ENCODE data around the gene ERN2.
"Not testable (repeated sequence)": the region's sequence is repeated elsewhere in the genome, so short reads cannot be mapped to it uniquely, and the experiment has no call there.

Gene ERN2

DNA sequence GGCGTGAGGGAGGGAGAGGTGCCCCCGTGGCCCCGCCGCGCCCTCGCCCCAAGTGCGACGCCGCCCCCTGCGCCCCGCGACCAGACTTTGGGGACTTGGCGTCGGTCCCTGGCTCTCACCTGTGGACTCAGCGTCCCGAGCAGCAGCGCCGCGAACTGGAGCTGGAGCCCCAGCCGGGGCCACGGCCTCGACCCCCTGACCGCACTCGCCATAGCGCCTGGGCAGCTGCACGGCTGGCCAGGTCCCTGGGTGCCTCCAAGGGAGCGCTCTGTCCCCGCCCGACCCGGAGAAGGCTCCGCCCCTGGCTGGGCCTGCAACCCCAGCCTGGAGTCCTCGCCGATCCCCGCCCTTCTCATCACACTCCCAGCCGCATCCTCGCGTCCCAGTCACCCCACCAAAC is at the start of gene ERN2:
ERN2 (minus strand) TSS at position 247 of the 400 bp plus-strand sequence; CDS start at position 212, 35 bp downstream.
- Mint-ChIP-seq H3K27ac (no peak within 1 kb of the TSS), H3K4me1 (ENCODE audit: low read depth) (no peaks in the 10 kb centered on the region), H3K36me3 (ENCODE audit: low read depth) (no peaks in the 10 kb centered on the region), H3K9me3 (peaks cover 22% of the 10 kb centered on the region), H3K4me3 (no peak within 1 kb of the TSS), H3K27me3 (ENCODE audit: low read depth) (peaks cover 41% of the 10 kb centered on the region)

DNA sequence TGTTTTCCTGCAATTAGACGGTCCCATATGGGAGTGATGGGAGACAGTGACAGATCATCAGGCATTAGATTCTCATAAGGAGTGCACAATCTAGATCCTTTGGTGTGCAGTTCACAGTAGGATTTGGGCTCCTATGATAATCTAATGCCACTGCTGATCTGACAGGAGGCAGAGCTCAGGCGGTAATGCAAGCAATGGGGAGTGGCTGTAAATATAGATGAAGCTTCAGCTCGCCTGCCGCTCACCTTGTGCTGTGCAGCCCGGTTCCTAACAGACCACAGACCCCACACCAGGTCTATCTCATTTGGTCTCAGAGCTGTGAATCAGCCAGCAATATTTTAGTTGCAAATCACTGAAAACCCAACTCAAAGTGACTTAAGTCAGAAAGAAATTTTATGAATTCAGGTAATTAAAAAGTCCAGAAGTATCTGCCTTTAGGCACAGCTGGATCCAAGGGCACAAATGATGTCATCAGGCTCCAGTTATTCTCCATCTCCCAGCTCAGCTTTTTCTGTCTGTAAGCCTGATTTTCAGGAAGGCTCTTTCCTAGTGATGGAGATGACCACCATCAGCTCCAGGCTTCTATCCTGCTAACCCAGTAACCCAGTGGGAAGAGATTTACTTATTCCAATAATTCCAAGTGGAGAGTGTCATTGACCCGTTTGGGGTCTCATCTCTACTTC is 45.1 kb upstream of the ERN2 start:
- Mint-ChIP-seq H3K27me3 (ENCODE audit: low read depth) (peaks cover 52% of the 10 kb centered on the region), H3K9me3 (no peaks in the 10 kb centered on the region), H3K4me1 (ENCODE audit: low read depth) (no peaks in the 10 kb centered on the region), H3K27ac (no peak overlapping the region), H3K4me3 (no peak overlapping the region), H3K36me3 (ENCODE audit: low read depth) (no peaks in the 10 kb centered on the region)

DNA sequence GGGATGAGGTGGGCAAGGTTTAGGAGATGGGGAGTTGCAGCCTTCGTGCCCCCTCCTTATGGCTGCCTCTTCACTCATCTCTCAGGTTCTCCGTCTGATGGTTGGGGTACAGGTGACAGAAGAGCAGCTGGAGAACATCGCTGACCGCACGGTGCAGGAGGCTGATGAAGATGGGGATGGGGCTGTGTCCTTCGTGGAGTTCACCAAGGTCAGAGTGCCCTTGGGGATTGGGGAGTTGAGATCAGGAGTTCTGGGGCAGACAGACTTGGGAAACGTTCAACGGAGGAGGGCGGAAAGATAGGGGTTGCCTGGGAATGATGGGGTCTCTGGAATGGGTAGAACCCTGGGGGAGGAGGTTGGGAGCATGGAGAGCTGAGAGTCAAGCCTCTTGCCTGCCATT is 44.1 kb upstream of the ERN2 start:
- H3K4me3 Mint-ChIP-seq = no peak overlapping the region
- no peak overlapping the region for H3K27ac Mint-ChIP-seq
- H3K36me3 Mint-ChIP-seq (ENCODE audit: low read depth) = no peaks in the 10 kb centered on the region
- no peaks in the 10 kb centered on the region for H3K4me1 Mint-ChIP-seq (ENCODE audit: low read depth)
- no peaks in the 10 kb centered on the region for H3K9me3 Mint-ChIP-seq
- H3K27me3 Mint-ChIP-seq (ENCODE audit: low read depth) = peaks cover 61% of the 10 kb centered on the region

DNA sequence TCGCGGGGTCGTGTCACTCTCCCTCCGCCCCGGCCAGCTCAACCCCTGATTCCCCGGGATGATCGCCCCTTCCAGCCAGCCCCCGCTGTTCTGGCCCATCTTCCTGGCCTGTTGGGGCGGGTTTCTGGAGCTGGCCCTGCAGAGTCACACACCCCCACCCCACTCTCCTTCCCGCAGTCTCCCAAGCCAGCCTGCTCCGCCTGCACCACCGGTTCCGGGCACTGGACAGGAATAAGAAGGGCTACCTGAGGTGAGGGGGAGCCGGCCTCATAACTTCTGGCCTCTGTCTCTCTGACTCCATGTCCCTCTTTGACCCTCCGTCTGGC is 42.4 kb upstream of the ERN2 start:
- peaks cover 63% of the 10 kb centered on the region for H3K27me3 Mint-ChIP-seq (ENCODE audit: low read depth)
- H3K4me3 Mint-ChIP-seq = no peak overlapping the region
- no peaks in the 10 kb centered on the region for H3K36me3 Mint-ChIP-seq (ENCODE audit: low read depth)
- no peaks in the 10 kb centered on the region for H3K9me3 Mint-ChIP-seq
- H3K27ac Mint-ChIP-seq = no peak overlapping the region
- H3K4me1 Mint-ChIP-seq (ENCODE audit: low read depth) = no peaks in the 10 kb centered on the region

DNA sequence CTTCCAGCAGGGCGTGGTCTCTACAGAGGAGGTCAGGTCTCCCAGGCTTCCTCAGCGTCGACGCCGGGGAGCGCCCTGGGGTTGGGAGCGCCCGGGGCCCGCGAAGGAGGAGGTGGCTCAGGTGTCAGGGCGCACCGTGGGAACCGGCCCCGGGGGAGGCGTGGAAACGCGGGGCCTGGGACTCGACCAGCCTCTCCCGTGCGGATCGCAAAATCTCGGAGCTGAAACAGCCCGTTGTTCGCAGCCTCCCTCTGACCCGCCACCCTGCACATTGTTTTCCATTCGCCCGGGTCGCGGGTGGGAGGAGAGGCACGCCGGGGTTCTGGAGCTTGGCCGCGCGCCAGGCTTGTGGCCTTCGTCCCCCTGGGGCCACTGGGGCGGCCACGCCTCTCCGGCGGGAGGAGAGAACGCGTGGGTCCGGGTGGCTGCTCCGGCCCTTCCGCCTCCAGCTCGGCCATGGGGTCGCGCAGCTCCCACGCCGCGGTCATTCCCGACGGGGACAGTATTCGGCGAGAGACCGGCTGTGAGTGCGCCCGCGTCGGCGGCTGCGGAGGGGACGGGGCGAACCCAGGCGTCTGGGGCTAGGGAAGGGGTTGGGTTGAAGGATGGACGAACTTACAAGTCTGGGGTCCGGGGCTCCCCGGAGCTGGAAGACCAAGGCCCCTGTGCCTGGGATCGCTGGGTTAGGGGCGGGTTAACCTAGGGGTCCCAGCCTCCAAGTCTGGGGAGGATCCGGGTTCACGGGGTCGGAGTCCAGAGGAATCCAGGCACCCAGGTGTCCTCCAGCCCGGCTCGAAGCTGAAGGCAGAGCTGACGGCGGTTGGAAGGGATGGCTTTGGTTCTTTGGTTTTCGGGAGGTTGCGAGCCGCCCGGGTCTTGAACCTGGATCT is 41.8 kb upstream of the ERN2 start, which contains the start of gene CHP2:
CHP2 (plus strand) TSS at position 433 of the 890 bp plus-strand sequence; CDS start at position 457, 24 bp downstream.
- H3K36me3 Mint-ChIP-seq (ENCODE audit: low read depth) = no peaks in the 10 kb centered on the region
- H3K27me3 Mint-ChIP-seq (ENCODE audit: low read depth) = peaks cover 59% of the 10 kb centered on the region
- no peaks in the 10 kb centered on the region for H3K4me1 Mint-ChIP-seq (ENCODE audit: low read depth)
- no peak within 1 kb of the TSS for H3K27ac Mint-ChIP-seq
- no peaks in the 10 kb centered on the region for H3K9me3 Mint-ChIP-seq
- H3K4me3 Mint-ChIP-seq = no peak within 1 kb of the TSS

DNA sequence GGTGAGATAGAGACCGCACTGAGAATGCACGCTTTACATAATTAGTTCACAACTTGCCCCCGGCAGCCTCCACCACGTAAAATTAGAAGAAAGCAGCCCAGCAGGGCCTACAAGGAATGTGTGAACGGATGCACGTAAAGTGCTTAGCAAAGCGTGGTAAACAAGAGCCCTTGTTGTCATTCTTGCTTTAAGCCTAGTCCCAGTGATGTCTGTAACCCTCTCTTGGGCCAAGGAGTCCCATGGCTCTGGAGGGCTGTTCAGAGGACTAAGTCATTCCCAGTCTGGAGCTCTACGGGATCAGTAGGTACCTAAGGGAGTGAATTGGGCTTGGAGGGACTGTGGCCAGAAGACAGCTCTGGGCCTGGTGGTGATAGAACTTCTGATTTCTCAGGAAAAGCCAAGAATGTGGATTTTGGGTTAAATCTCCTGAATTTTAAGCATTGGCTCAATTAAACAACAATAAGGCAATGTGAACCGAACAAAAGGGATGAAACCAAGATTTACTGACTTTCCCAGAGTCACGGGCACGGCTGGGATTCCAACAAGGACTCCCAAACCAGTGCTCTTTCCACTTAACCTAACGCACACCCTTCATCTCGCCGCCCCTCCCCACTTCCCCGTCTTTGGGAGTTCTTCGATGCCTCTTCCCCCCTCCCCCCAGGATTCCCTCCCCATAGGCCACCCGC is 41.0 kb upstream of the ERN2 start:
- H3K27ac Mint-ChIP-seq = no peak overlapping the region
- H3K36me3 Mint-ChIP-seq (ENCODE audit: low read depth) = no peaks in the 10 kb centered on the region
- no peaks in the 10 kb centered on the region for H3K4me1 Mint-ChIP-seq (ENCODE audit: low read depth)
- H3K4me3 Mint-ChIP-seq = no peak overlapping the region
- no peaks in the 10 kb centered on the region for H3K9me3 Mint-ChIP-seq
- peaks cover 62% of the 10 kb centered on the region for H3K27me3 Mint-ChIP-seq (ENCODE audit: low read depth)

DNA sequence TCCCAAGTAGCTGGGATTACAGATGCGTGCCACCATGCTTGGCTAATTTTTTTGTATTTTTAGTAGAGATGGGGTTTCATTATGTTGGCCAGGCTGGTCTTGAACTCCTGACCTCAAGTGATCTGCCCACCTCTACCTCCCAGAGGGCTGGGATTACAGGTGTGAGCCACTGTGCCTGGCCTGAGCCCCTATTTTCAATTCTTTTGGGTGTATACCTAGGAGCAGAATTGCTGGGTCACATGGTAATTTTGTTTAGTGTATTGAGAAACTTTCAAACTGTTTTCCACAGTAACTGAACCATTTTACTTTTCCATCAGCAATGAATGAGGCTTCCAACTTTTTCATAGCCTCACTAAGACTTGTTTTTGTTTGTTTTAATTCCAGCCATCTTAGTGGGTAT is 38.0 kb upstream of the ERN2 start:
- H3K4me1 Mint-ChIP-seq (ENCODE audit: low read depth); H3K36me3 Mint-ChIP-seq (ENCODE audit: low read depth); H3K4me3 Mint-ChIP-seq; H3K9me3 Mint-ChIP-seq; H3K27ac Mint-ChIP-seq: not testable (repeated sequence)
- H3K27me3 Mint-ChIP-seq (ENCODE audit: low read depth) = peaks cover 46% of the 10 kb centered on the region

DNA sequence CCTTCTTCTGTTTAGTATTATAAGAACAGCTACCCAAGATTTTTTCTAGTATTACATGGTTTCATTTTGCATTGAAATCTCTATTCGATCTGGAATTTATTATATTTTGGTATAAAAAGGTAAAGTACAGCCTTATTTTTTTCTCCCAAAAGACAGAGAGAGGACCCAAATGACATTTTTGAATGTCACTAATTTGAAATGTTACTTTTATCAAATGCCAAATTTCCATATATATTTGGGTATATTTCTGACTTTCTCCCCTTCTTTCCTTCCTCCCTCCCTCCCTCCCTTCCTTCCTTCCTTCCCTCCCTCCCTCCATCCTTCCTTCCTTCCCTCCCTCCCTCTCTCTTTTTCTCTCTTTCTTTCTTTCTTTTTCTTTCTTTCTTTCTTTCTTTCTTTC is 35.6 kb upstream of the ERN2 start:
- no peak overlapping the region for H3K4me3 Mint-ChIP-seq
- H3K9me3 Mint-ChIP-seq = no peaks in the 10 kb centered on the region
- no peak overlapping the region for H3K27ac Mint-ChIP-seq
- H3K4me1 Mint-ChIP-seq (ENCODE audit: low read depth) = no peaks in the 10 kb centered on the region
- no peaks in the 10 kb centered on the region for H3K36me3 Mint-ChIP-seq (ENCODE audit: low read depth)
- H3K27me3 Mint-ChIP-seq (ENCODE audit: low read depth) = peaks cover 27% of the 10 kb centered on the region

DNA sequence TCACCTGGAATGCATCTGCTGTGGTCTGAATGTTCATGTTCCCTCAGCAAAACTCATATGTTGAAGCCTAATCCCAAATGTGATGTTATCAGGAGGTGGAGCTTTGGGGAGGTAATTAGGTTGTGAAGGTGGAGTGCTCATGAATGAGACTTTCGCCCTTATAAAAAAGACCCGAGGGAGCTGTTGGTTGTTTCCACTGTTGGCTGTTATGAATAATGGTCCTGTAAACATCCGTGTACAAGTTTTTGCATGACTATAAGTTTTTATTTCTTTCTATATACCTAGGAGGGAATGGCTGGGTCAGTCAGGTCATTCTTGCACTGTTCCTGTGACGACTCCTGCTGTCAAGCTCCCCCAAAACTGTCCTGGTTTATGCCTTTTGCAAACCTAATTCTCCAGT is 32.2 kb upstream of the ERN2 start:
- Mint-ChIP-seq H3K27ac (no peak overlapping the region), H3K4me3 (no peak overlapping the region), H3K27me3 (ENCODE audit: low read depth) (peaks cover 18% of the 10 kb centered on the region), H3K9me3 (no peaks in the 10 kb centered on the region), H3K36me3 (ENCODE audit: low read depth) (no peaks in the 10 kb centered on the region), H3K4me1 (ENCODE audit: low read depth) (no peaks in the 10 kb centered on the region)

DNA sequence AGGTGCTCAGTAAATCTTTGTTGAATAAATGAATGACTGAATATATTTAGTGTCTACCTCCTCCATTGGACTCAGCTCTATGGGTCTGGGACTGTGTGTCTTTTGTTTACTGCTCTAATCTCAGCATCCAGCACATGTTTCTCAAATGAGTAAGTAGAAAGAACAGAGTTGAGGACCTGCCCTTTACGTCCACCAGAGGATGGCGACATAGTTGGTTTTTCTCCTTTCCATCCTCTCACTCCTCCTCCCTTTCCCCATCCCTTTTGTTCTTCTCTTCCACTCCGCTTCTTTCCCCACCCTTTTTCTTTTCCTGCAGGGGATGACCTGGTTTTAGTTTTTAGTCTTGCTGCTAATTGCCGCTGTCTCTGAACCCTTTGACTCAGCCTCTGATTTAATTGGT is 29.7 kb upstream of the ERN2 start:
- H3K4me3 Mint-ChIP-seq = no peak overlapping the region
- no peak overlapping the region for H3K27ac Mint-ChIP-seq
- no peaks in the 10 kb centered on the region for H3K4me1 Mint-ChIP-seq (ENCODE audit: low read depth)
- H3K27me3 Mint-ChIP-seq (ENCODE audit: low read depth) = peaks cover 15% of the 10 kb centered on the region
- H3K36me3 Mint-ChIP-seq (ENCODE audit: low read depth) = no peaks in the 10 kb centered on the region
- no peaks in the 10 kb centered on the region for H3K9me3 Mint-ChIP-seq

DNA sequence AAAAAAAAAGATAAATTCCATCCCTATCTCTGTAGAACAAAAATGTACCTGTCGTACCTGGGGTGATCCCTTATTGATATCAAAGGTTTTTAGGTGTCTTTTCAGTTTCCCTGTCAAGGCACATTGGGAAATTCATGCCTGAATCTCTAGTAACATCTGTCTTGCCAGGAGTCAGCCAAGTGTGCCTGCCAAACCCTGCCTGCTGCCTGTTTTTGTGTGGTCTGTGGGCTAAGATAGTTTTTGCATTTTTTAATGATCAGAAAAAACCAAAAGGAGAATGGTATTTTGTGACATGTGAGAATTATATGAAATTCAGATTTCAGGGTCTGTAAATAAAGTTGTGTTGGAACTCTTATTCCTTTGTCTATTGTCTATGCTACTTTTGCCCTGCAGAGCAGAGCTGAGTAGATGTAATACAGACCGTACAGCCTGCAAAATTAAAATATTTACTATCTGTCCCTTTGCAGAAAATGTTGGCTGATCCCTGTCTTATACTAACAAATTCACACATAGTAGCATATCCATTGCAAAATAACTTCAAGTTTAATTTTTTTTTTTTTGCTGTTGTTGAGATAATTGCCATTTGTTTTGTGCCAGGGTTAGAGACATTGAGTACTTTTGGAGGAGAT is 28.8 kb upstream of the ERN2 start:
- no peak overlapping the region for H3K27ac Mint-ChIP-seq
- no peaks in the 10 kb centered on the region for H3K36me3 Mint-ChIP-seq (ENCODE audit: low read depth)
- no peak overlapping the region for H3K4me3 Mint-ChIP-seq
- peaks cover 14% of the 10 kb centered on the region for H3K27me3 Mint-ChIP-seq (ENCODE audit: low read depth)
- no peaks in the 10 kb centered on the region for H3K9me3 Mint-ChIP-seq
- H3K4me1 Mint-ChIP-seq (ENCODE audit: low read depth) = no peaks in the 10 kb centered on the region

DNA sequence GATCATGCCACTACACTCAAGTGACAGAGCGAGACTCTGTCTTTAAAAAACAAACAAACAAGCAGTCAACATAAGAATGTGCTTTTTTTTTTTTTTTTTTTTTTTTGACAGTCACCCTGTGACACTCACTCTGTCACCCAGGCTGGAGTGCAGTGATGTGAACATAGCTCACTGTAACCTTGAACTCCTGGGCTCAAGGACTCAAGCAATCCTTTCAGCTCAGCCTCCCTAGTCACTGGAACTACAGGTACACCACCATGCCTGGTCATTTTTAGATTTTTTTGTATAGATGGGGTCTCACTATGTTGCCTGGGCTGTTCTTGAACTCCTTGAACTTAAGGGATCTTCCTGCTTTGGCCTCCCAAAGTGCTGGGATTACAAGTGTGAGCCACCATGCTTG is 26.5 kb upstream of the ERN2 start:
- Mint-ChIP-seq H3K4me1 (ENCODE audit: low read depth) (peaks cover 3% of the 10 kb centered on the region), H3K36me3 (ENCODE audit: low read depth) (no peaks in the 10 kb centered on the region), H3K9me3 (no peaks in the 10 kb centered on the region), H3K27ac (no peak overlapping the region), H3K27me3 (ENCODE audit: low read depth) (peaks cover 10% of the 10 kb centered on the region), H3K4me3 (no peak overlapping the region)

DNA sequence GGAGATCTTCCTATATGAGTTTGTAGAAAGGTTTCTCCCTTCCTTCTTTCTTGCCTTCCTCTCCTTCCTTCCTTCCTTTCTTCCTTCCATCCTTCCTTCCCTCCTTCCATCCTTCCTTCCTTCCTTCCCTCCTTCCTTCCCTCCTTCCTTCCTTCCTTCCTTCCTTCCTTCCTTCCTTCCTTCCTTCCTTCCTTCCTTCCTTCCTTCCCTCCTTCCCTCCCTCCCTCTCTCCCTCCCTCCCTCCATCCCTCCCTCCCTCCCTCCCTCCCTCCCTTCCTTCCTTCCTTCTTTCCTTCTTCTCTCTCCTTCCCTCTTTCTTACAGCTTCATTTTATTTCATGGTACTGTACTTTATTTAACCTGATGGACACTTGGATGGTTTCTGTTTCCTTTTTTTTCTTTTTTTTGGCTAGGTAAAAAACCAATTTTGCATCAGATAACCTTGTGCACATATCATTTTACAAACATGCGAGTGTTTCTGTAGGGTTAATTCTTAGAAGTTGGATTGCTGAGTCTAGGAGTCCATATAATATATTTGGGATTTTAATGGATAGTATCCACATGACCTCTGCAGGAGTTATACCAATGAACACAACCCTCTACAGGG is 24.5 kb upstream of the ERN2 start:
- H3K27me3 Mint-ChIP-seq (ENCODE audit: low read depth); H3K36me3 Mint-ChIP-seq (ENCODE audit: low read depth); H3K4me3 Mint-ChIP-seq; H3K4me1 Mint-ChIP-seq (ENCODE audit: low read depth); H3K27ac Mint-ChIP-seq; H3K9me3 Mint-ChIP-seq: not testable (repeated sequence)

DNA sequence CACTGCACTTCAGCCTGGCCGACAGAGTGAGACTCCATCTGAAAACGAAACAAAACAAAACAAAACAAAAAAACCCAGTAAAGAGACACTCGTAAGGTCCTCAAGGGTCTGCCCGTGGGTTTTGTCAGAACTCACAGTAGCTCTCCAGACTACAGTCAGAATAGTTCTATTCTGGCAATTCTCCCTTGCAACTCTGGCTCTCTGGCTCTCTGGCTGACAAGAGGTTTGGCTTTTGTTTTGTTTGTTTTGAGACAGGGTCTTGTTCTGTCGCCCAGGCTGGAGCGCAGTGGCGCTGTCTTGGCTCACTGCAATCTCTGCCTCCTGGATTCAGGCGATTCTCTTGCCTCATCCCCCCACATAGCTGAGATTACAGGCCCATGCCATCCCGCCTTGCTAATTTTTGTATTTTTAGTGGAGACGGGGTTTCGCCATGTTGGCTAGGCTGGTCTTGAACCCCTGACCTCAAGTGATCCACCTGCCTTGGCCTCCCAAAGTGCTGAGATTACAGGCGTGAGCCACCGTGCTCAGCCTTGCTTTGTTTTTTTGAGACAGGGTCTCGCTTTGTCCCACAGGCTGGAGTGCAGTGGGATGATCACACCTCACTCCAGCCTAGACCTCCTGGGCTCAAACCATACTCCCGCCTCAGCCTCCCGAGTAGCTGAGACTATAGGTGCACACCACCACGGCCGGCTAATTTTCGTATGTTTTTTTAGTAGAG is 21.3 kb upstream of the ERN2 start:
- no peak overlapping the region for H3K4me3 Mint-ChIP-seq

More for the DNA sequence above, 21.3 kb upstream of the ERN2 start:
- H3K27ac Mint-ChIP-seq = no peak overlapping the region
- no peaks in the 10 kb centered on the region for H3K36me3 Mint-ChIP-seq (ENCODE audit: low read depth)
- H3K27me3 Mint-ChIP-seq (ENCODE audit: low read depth) = peaks cover 12% of the 10 kb centered on the region
- peaks cover 3% of the 10 kb centered on the region for H3K4me1 Mint-ChIP-seq (ENCODE audit: low read depth)
- no peaks in the 10 kb centered on the region for H3K9me3 Mint-ChIP-seq

All from T-helper 1 cell treated with Interleukin-12 subunit alpha and Interleukin-12 subunit beta and Interleukin-4 antibody, amounts not matched to agents 30 μg/mL and 1 μg/mL, for 36 hours (primary cell).